ENCODE data around the gene TOM1L1.

Gene TOM1L1

GRCh38 chr17:54968988-54969332 lies 68.3 kb downstream of the TOM1L1 start:
- Histone ChIP-seq H2AK5ac (ENCODE audit: low read depth, low read length) (no peak overlapping the region), H3K4me2 (ENCODE audit: insufficient read depth, low read length, poor library complexity, severe bottlenecking) (peak overlapping the region; percentile 71), H2BK12ac (ENCODE audit: low read length) (no peak overlapping the region), H2BK120ac (ENCODE audit: low read depth, low read length) (peak overlapping the region; percentile 42), H3K4me1 (ENCODE audit: control insufficient read depth in 2 of 2, insufficient read depth in 1 of 2, low read depth in 1 of 2, low read length in 2 of 2) (peaks cover 1 to 2% of the 10 kb centered on the region in 2 donors), H4K91ac (ENCODE audit: low read depth, low read length, poor library complexity) (no peak overlapping the region), H3K4ac (ENCODE audit: low read length) (no peak overlapping the region), H3K36me3 (replicated peaks in 1 of 2; ENCODE audit: control insufficient read depth in 2 of 2, insufficient read depth in 2 of 2, low read length in 2 of 2) (peaks cover 1 to 27% of the 10 kb centered on the region in 2 donors), H3K27me3 (ENCODE audit: control insufficient read depth in 3 of 3, insufficient read depth in 3 of 3, low read depth in 1 of 3, low read length in 3 of 3) (no peaks in the 10 kb centered on the region), H3K9ac (ENCODE audit: low read depth, low read length, poor library complexity) (peak overlapping the region; percentile 90), H3K4me3 (ENCODE audit: low read length in 2 of 2) (peak overlapping the region; percentile 86 to 88), H3K9me3 (replicated peaks in 1 of 2; ENCODE audit: control insufficient read depth in 2 of 2, insufficient read depth in 1 of 2, low read depth in 1 of 2, low read length in 2 of 2) (no peaks in the 10 kb centered on the region), H3K23ac (ENCODE audit: low read depth, low read length, poor library complexity) (peak overlapping the region; percentile 29), H3K79me1 (ENCODE audit: low read depth, low read length) (peaks cover 2% of the 10 kb centered on the region), H3K27ac (replicated peaks; ENCODE audit: low read length) (peak overlapping the region; percentile 71), H3K14ac (ENCODE audit: low read length) (peak overlapping the region; percentile 84), H2AFZ (ENCODE audit: low read length) (peak overlapping the region; percentile 93), H3K18ac (ENCODE audit: low read length) (peak overlapping the region; percentile 96), H2BK5ac (ENCODE audit: low read length) (peak overlapping the region; percentile 89), H4K8ac (ENCODE audit: low read depth, low read length) (no peak overlapping the region), H2BK15ac (ENCODE audit: low read length) (no peak overlapping the region)
- no CpG with 5 or more reads among the region's 13 CpGs for WGBS, 2 donors (ENCODE audit: extremely low coverage in 2 of 2, insufficient read length in 2 of 2, insufficient replicate concordance in 1 of 2)
- no peak for DNase-seq (ENCODE audit: low spot score)

- Histone ChIP-seq H2BK15ac (ENCODE audit: low read length) (no peak overlapping the region), H3K9ac (ENCODE audit: low read depth, low read length, poor library complexity) (no peak overlapping the region), H2BK12ac (ENCODE audit: low read length) (no peak overlapping the region), H3K4ac (ENCODE audit: low read length) (no peak overlapping the region), H2AK5ac (ENCODE audit: low read depth, low read length) (no peak overlapping the region), H3K27me3 (ENCODE audit: control insufficient read depth in 3 of 3, insufficient read depth in 3 of 3, low read depth in 1 of 3, low read length in 3 of 3) (no peaks in the 10 kb centered on the region), H3K27ac (replicated peaks; ENCODE audit: low read length) (no peak overlapping the region), H3K4me1 (ENCODE audit: control insufficient read depth in 2 of 2, insufficient read depth in 1 of 2, low read depth in 1 of 2, low read length in 2 of 2) (peaks cover 1 to 2% of the 10 kb centered on the region in 2 donors), H3K79me1 (ENCODE audit: low read depth, low read length) (peaks cover 2% of the 10 kb centered on the region), H4K8ac (ENCODE audit: low read depth, low read length) (no peak overlapping the region), H3K36me3 (replicated peaks in 1 of 2; ENCODE audit: control insufficient read depth in 2 of 2, insufficient read depth in 2 of 2, low read length in 2 of 2) (peaks cover 2 to 17% of the 10 kb centered on the region in 2 donors), H3K14ac (ENCODE audit: low read length) (no peak overlapping the region), H3K9me3 (replicated peaks in 1 of 2; ENCODE audit: control insufficient read depth in 2 of 2, insufficient read depth in 1 of 2, low read depth in 1 of 2, low read length in 2 of 2) (peaks cover 2 to 7% of the 10 kb centered on the region in 2 donors), H2AFZ (ENCODE audit: low read length) (peak overlapping the region; percentile 93), H2BK5ac (ENCODE audit: low read length) (no peak overlapping the region), H3K4me3 (ENCODE audit: low read length in 2 of 2) (peak overlapping the region in 1 of 2 donors; percentile 88), H4K91ac (ENCODE audit: low read depth, low read length, poor library complexity) (no peak overlapping the region), H2BK120ac (ENCODE audit: low read depth, low read length) (no peak overlapping the region), H3K18ac (ENCODE audit: low read length) (no peak overlapping the region), H3K4me2 (ENCODE audit: insufficient read depth, low read length, poor library complexity, severe bottlenecking) (no peak overlapping the region), H3K23ac (ENCODE audit: low read depth, low read length, poor library complexity) (no peak overlapping the region)
- no CpG with 5 or more reads among the region's 7 CpGs for WGBS, 2 donors (ENCODE audit: extremely low coverage in 2 of 2, insufficient read length in 2 of 2, insufficient replicate concordance in 1 of 2)
- DNase-seq (ENCODE audit: low spot score): no peak
Measured at GRCh38 chr17:54969658-54970572, 69.3 kb downstream of the TOM1L1 start.

- peaks cover 2 to 6% of the 10 kb centered on the region in 2 donors for H3K36me3 ChIP-seq (replicated peaks in 1 of 2; ENCODE audit: control insufficient read depth in 2 of 2, insufficient read depth in 2 of 2, low read length in 2 of 2)
- H2BK5ac ChIP-seq (ENCODE audit: low read length): no peak overlapping the region
- H2BK15ac ChIP-seq (ENCODE audit: low read length): no peak overlapping the region
- no peak overlapping the region for H2BK12ac ChIP-seq (ENCODE audit: low read length)
- H2BK120ac ChIP-seq (ENCODE audit: low read depth, low read length): no peak overlapping the region
- peaks cover 2 to 9% of the 10 kb centered on the region in 2 donors for H3K9me3 ChIP-seq (replicated peaks in 1 of 2; ENCODE audit: control insufficient read depth in 2 of 2, insufficient read depth in 1 of 2, low read depth in 1 of 2, low read length in 2 of 2)
- H3K9ac ChIP-seq (ENCODE audit: low read depth, low read length, poor library complexity): no peak overlapping the region
- H3K4me2 ChIP-seq (ENCODE audit: insufficient read depth, low read length, poor library complexity, severe bottlenecking): no peak overlapping the region
- no peaks in the 10 kb centered on the region for H3K27me3 ChIP-seq (ENCODE audit: control insufficient read depth in 3 of 3, insufficient read depth in 3 of 3, low read depth in 1 of 3, low read length in 3 of 3)
- no peak overlapping the region for H3K4ac ChIP-seq (ENCODE audit: low read length)
- no peak overlapping the region for H3K23ac ChIP-seq (ENCODE audit: low read depth, low read length, poor library complexity)
- H3K4me3 ChIP-seq (ENCODE audit: low read length in 2 of 2): no peak overlapping the region
- H2AFZ ChIP-seq (ENCODE audit: low read length): no peak overlapping the region
- no peak overlapping the region for H3K27ac ChIP-seq (replicated peaks; ENCODE audit: low read length)
- H2AK5ac ChIP-seq (ENCODE audit: low read depth, low read length): no peak overlapping the region
- peaks cover 1 to 2% of the 10 kb centered on the region in 2 donors for H3K4me1 ChIP-seq (ENCODE audit: control insufficient read depth in 2 of 2, insufficient read depth in 1 of 2, low read depth in 1 of 2, low read length in 2 of 2)
- no peak overlapping the region for H4K91ac ChIP-seq (ENCODE audit: low read depth, low read length, poor library complexity)
- no peak overlapping the region for H3K14ac ChIP-seq (ENCODE audit: low read length)
- H4K8ac ChIP-seq (ENCODE audit: low read depth, low read length): no peak overlapping the region
- no peak overlapping the region for H3K18ac ChIP-seq (ENCODE audit: low read length)
- peaks cover 2% of the 10 kb centered on the region for H3K79me1 ChIP-seq (ENCODE audit: low read depth, low read length)
- no peak for DNase-seq (ENCODE audit: low spot score)
Measured at GRCh38 chr17:54971147-54971546, 70.5 kb downstream of the TOM1L1 start.

GRCh38 chr17:54971901-54972300 lies 71.2 kb downstream of the TOM1L1 start:
- H2AK5ac ChIP-seq (ENCODE audit: low read depth, low read length): no peak overlapping the region
- no peak overlapping the region for H3K14ac ChIP-seq (ENCODE audit: low read length)
- peaks cover 4% of the 10 kb centered on the region for H3K79me1 ChIP-seq (ENCODE audit: low read depth, low read length)
- no peak overlapping the region for H3K4me3 ChIP-seq (ENCODE audit: low read length in 2 of 2)
- peaks cover 0 to 2% of the 10 kb centered on the region in 2 donors for H3K36me3 ChIP-seq (replicated peaks in 1 of 2; ENCODE audit: control insufficient read depth in 2 of 2, insufficient read depth in 2 of 2, low read length in 2 of 2)
- no peak overlapping the region for H3K4ac ChIP-seq (ENCODE audit: low read length)
- WGBS, 2 donors (ENCODE audit: extremely low coverage in 2 of 2, insufficient read length in 2 of 2, insufficient replicate concordance in 1 of 2): no CpG with 5 or more reads among the region's 3 CpGs
- no peak overlapping the region for H2AFZ ChIP-seq (ENCODE audit: low read length)
- H4K8ac ChIP-seq (ENCODE audit: low read depth, low read length): no peak overlapping the region
- H3K4me1 ChIP-seq (ENCODE audit: control insufficient read depth in 2 of 2, insufficient read depth in 1 of 2, low read depth in 1 of 2, low read length in 2 of 2): peaks cover 1 to 2% of the 10 kb centered on the region in 2 donors
- H3K9ac ChIP-seq (ENCODE audit: low read depth, low read length, poor library complexity): no peak overlapping the region
- no peak overlapping the region for H3K4me2 ChIP-seq (ENCODE audit: insufficient read depth, low read length, poor library complexity, severe bottlenecking)
- H3K9me3 ChIP-seq (replicated peaks in 1 of 2; ENCODE audit: control insufficient read depth in 2 of 2, insufficient read depth in 1 of 2, low read depth in 1 of 2, low read length in 2 of 2): peaks cover 4 to 16% of the 10 kb centered on the region in 2 donors
- H3K27ac ChIP-seq (replicated peaks; ENCODE audit: low read length): no peak overlapping the region
- H2BK15ac ChIP-seq (ENCODE audit: low read length): no peak overlapping the region
- no peak overlapping the region for H2BK5ac ChIP-seq (ENCODE audit: low read length)
- H2BK120ac ChIP-seq (ENCODE audit: low read depth, low read length): no peak overlapping the region
- H4K91ac ChIP-seq (ENCODE audit: low read depth, low read length, poor library complexity): no peak overlapping the region
- no peak overlapping the region for H2BK12ac ChIP-seq (ENCODE audit: low read length)
- H3K27me3 ChIP-seq (ENCODE audit: control insufficient read depth in 3 of 3, insufficient read depth in 3 of 3, low read depth in 1 of 3, low read length in 3 of 3): no peaks in the 10 kb centered on the region
- H3K23ac ChIP-seq (ENCODE audit: low read depth, low read length, poor library complexity): no peak overlapping the region
- no peak for DNase-seq (ENCODE audit: low spot score)
- H3K18ac ChIP-seq (ENCODE audit: low read length): no peak overlapping the region

All from neuronal stem cell (in vitro differentiated cells).